ENCODE results near the gene NAV3. TPM values are rescaled to one million over a fixed set of nuclear protein-coding genes. Genes with fewer than 3 reads are reported as not detected.

NAV3 gene
- total and polyA plus RNA-seq, 4 donors = 0.22 to 1.7 (median 0.71) TPM

- no peak for TF ChIP-seq TAF1 (conservative IDR thresholded peaks at IDR 0.05)
- no peak for TF ChIP-seq HNF4G (IDR thresholded peaks at IDR 0.05)
- Histone ChIP-seq H3K9me3 (ENCODE audit: control insufficient read depth in 4 of 4, low read length in 3 of 4) (no peaks in the 10 kb centered on the region), H3K36me3 (ENCODE audit: control insufficient read depth in 4 of 4, insufficient read depth in 3 of 4, low read depth in 1 of 4, low read length in 3 of 4) (no peaks in the 10 kb centered on the region), H3K4me1 (ENCODE audit: control insufficient read depth in 4 of 4, insufficient read depth in 4 of 4, low read length in 3 of 4) (no peaks in the 10 kb centered on the region), H3K27me3 (ENCODE audit: control insufficient read depth in 4 of 4, insufficient read depth in 4 of 4, low read length in 3 of 4) (no peaks in the 10 kb centered on the region), H3K9ac (ENCODE audit: low read depth in 1 of 2, low read length in 2 of 2) (no peak overlapping the region), H3K4me3 (ENCODE audit: low read depth in 1 of 3, low read length in 3 of 3) (no peak overlapping the region), H3K27ac (ENCODE audit: low read depth in 1 of 2, low read length in 2 of 2) (no peak overlapping the region)
- DNase-seq (ENCODE audit: low spot score) = no peak
- WGBS = 34% methylated on average over 4 of the region's 4 CpGs
These were observed 203.3 kb downstream of the NAV3 start for GRCh38 chr12:78034025-78034424.

GRCh38 chr12:78035901-78036606 lies 205.4 kb downstream of the NAV3 start:
- TF ChIP-seq REST (IDR thresholded peaks at IDR 0.05) = no peak
- no peak for TF ChIP-seq SP1 (IDR thresholded peaks at IDR 0.05)
- no peak for TF ChIP-seq YY1 (IDR thresholded peaks at IDR 0.05)
- no peak for TF ChIP-seq GABPA (IDR thresholded peaks at IDR 0.05 in 1 of 2, conservative IDR thresholded peaks at IDR 0.05 in 1 of 2)
- TF ChIP-seq HNF4A (conservative IDR thresholded peaks at IDR 0.05) = no peak
- no peak for TF ChIP-seq NR2F2 (IDR thresholded peaks at IDR 0.05)
- no peak for TF ChIP-seq MAX (IDR thresholded peaks at IDR 0.05)
- no peak for TF ChIP-seq FOXA1 (IDR thresholded peaks at IDR 0.05)
- no peak for TF ChIP-seq JUND (IDR thresholded peaks at IDR 0.05)
- no peak for TF ChIP-seq FOXA2 (IDR thresholded peaks at IDR 0.05)
- no peak for TF ChIP-seq HNF4G (IDR thresholded peaks at IDR 0.05)
- TF ChIP-seq TAF1 (conservative IDR thresholded peaks at IDR 0.05) = no peak
- no peak for TF ChIP-seq RXRA (IDR thresholded peaks at IDR 0.05)
- TF ChIP-seq CTCF (IDR thresholded peaks at IDR 0.05; ENCODE audit: low read depth, low read length, missing input control) = no peak
- no peak for TF ChIP-seq RAD21 (IDR thresholded peaks at IDR 0.05)
- TF ChIP-seq ATF3 (IDR thresholded peaks at IDR 0.05) = no peak
- no peak for TF ChIP-seq ZBTB33 (IDR thresholded peaks at IDR 0.05)
- 51% methylated on average over 14 of the region's 14 CpGs for WGBS

More at GRCh38 chr12:78035901-78036606, 205.4 kb downstream of the NAV3 start:
- H3K27ac ChIP-seq (ENCODE audit: low read depth in 1 of 2, low read length in 2 of 2) = no peak overlapping the region
- no peak for DNase-seq (ENCODE audit: low spot score)
- H3K4me1 ChIP-seq (ENCODE audit: control insufficient read depth in 4 of 4, insufficient read depth in 4 of 4, low read length in 3 of 4) = no peaks in the 10 kb centered on the region
- no peaks in the 10 kb centered on the region for H3K36me3 ChIP-seq (ENCODE audit: control insufficient read depth in 4 of 4, insufficient read depth in 3 of 4, low read depth in 1 of 4, low read length in 3 of 4)
- no peak overlapping the region for H3K4me3 ChIP-seq (ENCODE audit: low read depth in 1 of 3, low read length in 3 of 3)
- H3K9ac ChIP-seq (ENCODE audit: low read depth in 1 of 2, low read length in 2 of 2) = no peak overlapping the region
- no peaks in the 10 kb centered on the region for H3K27me3 ChIP-seq (ENCODE audit: control insufficient read depth in 4 of 4, insufficient read depth in 4 of 4, low read length in 3 of 4)
- H3K9me3 ChIP-seq (ENCODE audit: control insufficient read depth in 4 of 4, low read length in 3 of 4) = no peaks in the 10 kb centered on the region
